Omental fat pad (tissue), 4 donors: ENCODE data around the gene INPP5E. TPM values are rescaled to one million over a fixed set of nuclear protein-coding genes. Genes with fewer than 3 reads are reported as not detected.
"Not testable (repeated sequence)": the region's sequence is repeated elsewhere in the genome, so short reads cannot be mapped to it uniquely, and the experiment has no call there.

ENCODE experiments used
- ATAC-seq: fragments of 150-250 bp; one replicate; pipeline ENCODE4 v1.9.1; 2016; ENCODE audit warnings: mild to moderate bottlenecking, moderate library complexity; ENCODE audit not compliant: low FRiP score
- DNase-seq: peaks from one replicate; pipeline ENCODE4 v3.0.0-alpha.2; 2019; ENCODE audit warnings: low spot score
- total RNA-seq, 4 donors: library from RNA; depleted of rRNA; stranded (reverse); fragments of >200 nt; gene quantifications; one replicate each; pipeline ENCODE4 v1.1.0, GENCODE V29; 2016
- TF ChIP-seq, protein P1 (sequence below), 3 donors: fragments of 450-650 bp; IDR thresholded peaks; one replicate each; pipeline ENCODE4 v1.5.1; 2016 to 2017; ENCODE audit warnings: antibody characterized with exemption in 3 of 3, mild to moderate bottlenecking in 3 of 3, moderate library complexity in 2 of 3

Gene INPP5E
- total RNA-seq, 4 donors from 2014 or later, result 5.4 to 13.1 (median 8.3) TPM

DNA sequence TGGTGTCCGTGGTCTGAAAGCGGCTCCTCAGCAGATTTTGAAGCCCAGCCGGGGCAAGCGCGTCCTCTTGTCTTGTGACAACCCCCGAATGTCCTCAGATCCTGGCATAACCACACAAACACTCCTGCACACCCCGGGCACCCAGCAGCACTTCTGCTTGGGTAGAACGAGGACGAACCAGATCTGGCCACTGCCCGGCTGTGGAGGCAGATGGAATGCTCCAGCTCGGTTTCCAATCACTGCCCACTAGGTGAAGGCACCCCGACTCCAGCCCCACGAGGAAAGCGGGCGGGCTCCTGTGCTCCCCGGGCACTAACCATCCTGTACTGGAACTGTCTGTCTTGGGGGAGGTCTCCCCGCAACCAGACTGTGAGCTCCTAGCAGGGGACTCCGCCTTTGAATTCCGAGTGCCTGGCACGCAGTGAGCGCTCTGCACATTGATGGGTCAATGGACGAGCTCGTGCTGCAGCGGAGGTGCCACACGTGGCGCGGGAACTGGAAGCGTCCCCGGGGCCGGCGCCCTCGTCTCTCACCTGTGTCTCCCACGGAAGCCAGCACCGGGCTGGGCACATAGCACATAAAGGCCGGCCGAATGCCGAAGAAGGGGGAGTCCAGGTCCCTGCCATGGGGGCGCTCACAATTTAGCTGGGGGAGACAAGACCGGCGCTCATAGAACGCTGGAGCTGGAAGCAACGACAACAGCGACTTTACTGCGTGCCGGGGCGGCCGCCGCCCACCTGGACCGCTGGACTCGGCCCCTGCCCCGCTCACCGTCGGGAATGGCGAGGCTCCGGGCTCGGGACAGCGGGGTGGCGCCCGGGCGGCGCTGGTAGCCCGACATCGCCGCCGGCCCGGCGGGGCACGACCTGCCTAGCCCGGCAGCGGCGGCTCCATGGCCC lies 29.8 kb downstream of the INPP5E start:
- no peak for DNase-seq
- TF ChIP-seq, protein P1, sequence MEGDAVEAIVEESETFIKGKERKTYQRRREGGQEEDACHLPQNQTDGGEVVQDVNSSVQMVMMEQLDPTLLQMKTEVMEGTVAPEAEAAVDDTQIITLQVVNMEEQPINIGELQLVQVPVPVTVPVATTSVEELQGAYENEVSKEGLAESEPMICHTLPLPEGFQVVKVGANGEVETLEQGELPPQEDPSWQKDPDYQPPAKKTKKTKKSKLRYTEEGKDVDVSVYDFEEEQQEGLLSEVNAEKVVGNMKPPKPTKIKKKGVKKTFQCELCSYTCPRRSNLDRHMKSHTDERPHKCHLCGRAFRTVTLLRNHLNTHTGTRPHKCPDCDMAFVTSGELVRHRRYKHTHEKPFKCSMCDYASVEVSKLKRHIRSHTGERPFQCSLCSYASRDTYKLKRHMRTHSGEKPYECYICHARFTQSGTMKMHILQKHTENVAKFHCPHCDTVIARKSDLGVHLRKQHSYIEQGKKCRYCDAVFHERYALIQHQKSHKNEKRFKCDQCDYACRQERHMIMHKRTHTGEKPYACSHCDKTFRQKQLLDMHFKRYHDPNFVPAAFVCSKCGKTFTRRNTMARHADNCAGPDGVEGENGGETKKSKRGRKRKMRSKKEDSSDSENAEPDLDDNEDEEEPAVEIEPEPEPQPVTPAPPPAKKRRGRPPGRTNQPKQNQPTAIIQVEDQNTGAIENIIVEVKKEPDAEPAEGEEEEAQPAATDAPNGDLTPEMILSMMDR (IDR thresholded peaks at IDR 0.05), result no peak
- ATAC-seq, result peak; percentile 39

DNA sequence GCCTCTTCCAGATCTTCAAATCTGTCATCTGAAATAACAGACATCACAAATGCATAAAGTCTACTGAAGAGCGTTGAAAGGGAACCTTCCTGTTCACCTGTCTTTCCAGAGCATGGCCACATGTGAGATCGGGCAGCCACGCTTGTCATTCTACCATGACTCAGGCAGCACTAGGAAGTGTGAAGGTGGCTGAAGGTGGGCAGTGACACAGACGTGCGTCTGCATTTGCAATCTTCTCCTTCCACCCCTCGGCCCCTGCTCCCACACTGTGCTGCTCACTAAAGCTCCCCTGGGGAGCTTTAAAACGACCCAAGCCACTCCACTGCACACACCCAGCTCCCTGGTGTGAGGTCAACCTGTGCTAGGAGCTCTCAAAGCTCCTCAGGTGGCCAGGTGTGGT lies 31.7 kb downstream of the INPP5E start:
- TF ChIP-seq, protein P1 (IDR thresholded peaks at IDR 0.05), result no peak
- DNase-seq, result no peak
- ATAC-seq, result no peak

- DNase-seq, ATAC-seq: not testable (repeated sequence)
Measured at GRCh38 chr9:136407061-136407460, 32.6 kb downstream of the INPP5E start.

DNA sequence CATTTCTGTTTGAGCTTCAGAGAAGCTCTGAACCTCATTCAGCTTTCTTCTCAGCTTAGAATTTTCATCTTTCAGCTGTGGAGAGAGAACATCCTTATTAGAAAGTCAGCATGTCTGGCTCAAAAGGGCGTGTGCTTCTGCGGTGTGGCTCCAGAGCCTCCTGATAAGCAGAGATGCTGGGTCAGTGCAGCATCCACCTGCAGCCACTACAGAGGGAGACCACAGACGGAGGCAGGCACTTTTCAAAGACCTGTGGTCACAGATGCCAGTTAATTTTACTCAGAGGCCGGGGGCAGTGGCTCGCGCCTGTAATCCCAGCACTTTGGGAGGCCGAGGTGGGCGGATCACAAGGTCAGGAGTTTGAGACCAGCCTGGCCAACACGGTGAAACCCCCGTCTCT lies 33.7 kb downstream of the INPP5E start:
- DNase-seq, ATAC-seq: not testable (repeated sequence)

- TF ChIP-seq, protein P1 (IDR thresholded peaks at IDR 0.05), result no peak
- ATAC-seq (no peak), DNase-seq (no peak)
Measured at GRCh38 chr9:136405481-136405880, 34.2 kb downstream of the INPP5E start.

GRCh38 chr9:136404801-136405136 lies 34.9 kb downstream of the INPP5E start:
- DNase-seq, result no peak
- ATAC-seq, result no peak
- TF ChIP-seq, protein P1 (IDR thresholded peaks at IDR 0.05), result no peak

GRCh38 chr9:136403915-136404800 lies 35.5 kb downstream of the INPP5E start:
- no peak for ATAC-seq
- DNase-seq, result no peak
- TF ChIP-seq, protein P1 (IDR thresholded peaks at IDR 0.05), result no peak
